NCI-H1092 treated with DMSO at 0.1 percent for 48 hours (cell line): ENCODE measurements around the gene SPATA6L.

Source experiments
- DNase-seq: peaks from one replicate; lab custom pipeline; 2025; lab: John Stamatoyannopoulos, UW

The SPATA6L gene

DNA sequence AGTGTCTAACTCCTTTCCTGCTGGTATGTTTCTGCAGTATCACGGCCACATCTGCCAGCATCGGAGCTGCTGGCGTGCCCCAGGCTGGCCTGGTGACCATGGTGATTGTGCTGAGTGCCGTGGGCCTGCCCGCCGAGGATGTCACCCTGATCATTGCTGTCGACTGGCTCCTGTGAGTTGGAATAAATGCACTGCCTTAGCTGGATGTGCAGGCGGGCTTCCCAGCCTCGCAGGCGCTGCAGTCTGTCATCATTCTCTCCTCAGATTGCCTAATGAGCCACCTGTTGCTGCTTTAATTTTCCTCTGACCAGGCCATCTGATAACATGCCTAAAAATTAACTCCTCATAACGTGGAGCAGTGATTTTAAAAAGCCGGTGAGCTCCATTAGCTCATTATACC is 83.3 kb downstream of the SPATA6L start:
- no peak for DNase-seq

- DNase-seq: no peak
Measured at GRCh38 chr9:4581861-4582565, 84.3 kb downstream of the SPATA6L start.

GRCh38 chr9:4581035-4581760 is 85.1 kb downstream of the SPATA6L start:
- DNase-seq: no peak

DNA sequence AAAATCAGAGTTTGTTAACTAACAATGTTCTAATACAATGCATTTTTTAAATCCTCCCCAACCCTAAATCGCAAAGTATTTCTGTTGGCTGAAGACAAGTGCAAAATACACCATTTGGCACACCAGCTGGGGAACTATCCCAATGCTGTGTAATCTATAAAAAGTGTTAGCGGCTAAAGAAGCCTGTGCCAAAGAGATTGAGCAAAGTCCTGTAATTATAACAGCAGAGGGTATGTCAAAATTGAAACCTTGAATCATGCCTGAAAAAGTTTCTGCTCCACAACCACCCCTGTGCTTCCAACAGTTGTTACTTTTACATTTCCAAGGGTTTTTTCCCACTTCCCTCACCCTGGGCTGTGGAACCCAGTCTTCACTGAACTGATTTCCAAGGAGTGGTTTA is 87.3 kb downstream of the SPATA6L start:
- no peak for DNase-seq

DNA sequence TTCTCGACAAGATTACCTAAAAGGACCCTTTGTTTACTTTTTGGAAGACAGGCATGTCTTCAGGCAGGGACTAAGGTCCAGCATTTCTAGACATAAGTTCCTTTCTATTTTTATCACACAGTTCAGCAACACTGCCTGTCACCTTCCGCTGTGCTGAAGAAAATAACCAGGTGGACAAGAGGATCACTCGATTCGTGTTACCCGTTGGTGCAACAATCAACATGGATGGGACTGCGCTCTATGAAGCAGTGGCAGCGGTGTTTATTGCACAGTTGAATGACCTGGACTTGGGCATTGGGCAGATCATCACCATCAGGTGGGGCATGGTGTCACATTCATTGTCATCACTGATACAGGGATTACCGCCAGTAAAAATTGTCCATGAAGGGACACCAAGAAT is 89.8 kb downstream of the SPATA6L start:
- no peak for DNase-seq

GRCh38 chr9:4575997-4576396 is 90.3 kb downstream of the SPATA6L start:
- no peak for DNase-seq

GRCh38 chr9:4574657-4575243 is 91.5 kb downstream of the SPATA6L start:
- DNase-seq: no peak

DNA sequence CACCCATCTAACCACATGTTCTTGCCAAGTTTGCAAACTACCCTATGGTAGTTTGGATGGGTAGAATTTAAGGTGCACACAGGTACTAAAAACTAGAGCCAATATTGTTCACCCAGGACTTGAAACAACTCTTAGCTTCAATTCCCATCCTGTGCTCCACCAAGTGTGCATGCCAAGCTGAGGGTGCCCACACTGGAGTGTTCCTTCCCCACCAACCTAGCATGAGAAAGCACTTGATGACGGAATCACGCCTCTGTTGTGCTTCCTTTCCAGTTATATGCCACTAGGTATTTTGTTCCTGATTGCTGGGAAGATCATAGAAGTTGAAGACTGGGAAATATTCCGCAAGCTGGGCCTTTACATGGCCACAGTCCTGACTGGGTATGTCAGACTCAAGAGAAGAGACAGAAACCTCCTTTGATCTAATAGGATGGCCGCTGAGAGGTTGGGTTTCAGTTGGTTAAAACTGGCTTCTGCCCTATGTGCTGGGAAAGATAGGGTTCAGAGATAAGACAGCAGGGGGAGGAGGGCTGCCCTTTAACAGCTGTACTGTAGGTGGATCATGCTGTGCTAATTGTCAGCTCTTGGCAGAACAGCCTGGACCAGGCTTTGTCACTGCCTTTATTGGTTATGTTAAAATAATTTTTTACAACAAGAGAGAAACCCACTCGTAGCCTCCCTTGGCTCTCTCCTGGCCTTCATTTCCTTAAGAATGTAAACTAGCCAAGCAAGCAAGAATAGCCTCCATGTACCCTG is 92.5 kb downstream of the SPATA6L start:
- DNase-seq: peak; percentile 85

DNA sequence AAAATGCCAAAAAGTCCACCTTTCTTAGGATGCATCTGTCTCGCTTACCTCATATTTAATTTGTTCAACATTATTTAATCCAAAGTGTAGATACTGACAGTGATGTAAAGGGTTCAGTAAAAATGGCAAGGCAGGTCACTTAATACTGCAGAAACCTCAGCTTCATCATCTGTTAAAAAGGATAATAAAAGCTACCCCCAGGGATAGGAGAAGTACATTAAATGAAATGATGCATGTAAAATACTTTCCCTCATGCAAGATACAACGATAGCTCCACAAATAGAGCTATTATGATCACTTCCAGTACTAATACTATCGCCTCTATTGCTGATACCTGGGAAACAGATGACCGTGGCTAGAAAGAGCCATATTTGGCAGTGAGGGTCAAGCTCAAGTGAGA is 93.1 kb downstream of the SPATA6L start:
- no peak for DNase-seq

DNA sequence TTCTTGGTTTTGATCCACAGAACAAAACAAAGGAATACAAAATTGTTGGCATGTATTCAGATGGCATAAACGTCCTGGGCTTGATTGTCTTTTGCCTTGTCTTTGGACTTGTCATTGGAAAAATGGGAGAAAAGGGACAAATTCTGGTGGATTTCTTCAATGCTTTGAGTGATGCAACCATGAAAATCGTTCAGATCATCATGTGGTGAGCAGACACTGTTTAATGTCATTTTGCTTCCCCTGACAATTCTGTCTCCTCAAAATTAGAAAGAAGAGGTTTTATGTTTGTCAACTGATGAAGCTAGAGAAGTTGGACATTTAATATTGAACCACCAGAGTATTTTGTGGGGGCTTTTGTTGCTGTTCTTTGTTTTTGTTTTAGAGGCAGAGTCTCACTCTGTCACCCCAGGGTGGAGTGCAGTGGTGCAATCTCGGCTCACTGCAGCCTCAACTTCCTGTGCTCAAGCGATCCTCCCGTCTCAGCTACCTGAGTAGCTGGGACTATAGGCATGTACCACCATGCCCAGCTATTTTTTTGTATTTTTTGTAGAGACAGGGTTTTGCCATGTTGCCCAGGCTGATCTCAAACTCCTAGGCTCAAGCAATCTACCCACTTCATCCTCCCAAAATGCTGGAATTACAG is 94.0 kb downstream of the SPATA6L start:
- DNase-seq: no peak

DNA sequence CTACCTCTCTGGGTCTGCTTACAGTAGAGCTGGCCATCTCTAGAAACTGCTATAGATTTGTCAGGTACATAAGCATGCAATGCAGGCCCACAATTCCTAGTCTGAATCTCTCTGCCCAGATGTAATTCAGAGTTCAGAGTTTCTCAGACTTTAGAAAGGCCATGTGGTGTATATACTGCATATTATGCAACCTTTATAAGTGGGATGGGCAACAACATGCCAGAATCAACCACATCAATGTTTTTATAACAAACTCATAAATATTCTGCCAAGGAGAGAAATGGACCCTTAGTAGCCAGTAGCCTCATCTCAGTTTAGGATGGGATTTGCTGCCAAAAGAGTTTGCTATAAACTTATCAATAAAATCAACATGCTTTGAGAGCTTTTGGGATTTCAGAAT is 97.2 kb downstream of the SPATA6L start:
- DNase-seq: no peak

DNA sequence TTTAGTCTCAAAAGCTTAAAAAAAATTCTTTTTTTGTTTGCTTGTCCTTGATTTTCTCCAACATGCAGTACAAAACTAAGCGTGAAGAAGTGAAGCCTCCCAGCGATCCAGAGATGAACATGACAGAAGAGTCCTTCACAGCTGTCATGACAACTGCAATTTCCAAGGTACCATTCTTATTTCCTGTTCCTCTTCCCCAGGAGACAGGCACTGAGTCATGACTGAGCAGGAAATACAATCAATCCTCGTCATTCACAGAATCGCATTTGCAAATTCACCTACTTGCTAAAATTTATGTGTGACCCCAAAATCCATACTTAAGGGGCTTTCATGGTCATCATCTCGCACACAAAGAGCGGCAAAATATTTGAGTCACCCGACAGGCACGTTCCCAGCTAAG is 98.7 kb downstream of the SPATA6L start:
- DNase-seq: no peak

DNA sequence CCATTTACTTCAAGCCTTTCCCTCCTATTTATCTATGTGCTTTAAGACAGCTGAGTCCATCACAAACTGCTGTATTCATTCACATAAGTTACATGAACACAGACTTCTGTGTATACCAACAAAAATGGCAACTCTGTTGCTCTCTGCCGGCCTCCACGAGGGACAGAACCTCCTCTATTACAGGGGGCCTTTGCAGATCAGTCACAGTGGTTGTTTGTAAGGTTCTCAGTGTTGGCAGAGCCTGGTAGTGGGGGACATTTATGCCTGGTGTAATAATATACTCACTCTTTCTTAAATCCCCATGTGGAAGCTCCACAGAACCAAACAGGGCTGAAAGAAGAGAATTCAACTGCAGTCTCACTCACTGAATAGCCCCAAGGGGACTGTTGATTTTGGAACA is 99.5 kb downstream of the SPATA6L start:
- no peak for DNase-seq

- no peak for DNase-seq
Measured at GRCh38 chr9:4563105-4563504, 103.2 kb downstream of the SPATA6L start.

DNA sequence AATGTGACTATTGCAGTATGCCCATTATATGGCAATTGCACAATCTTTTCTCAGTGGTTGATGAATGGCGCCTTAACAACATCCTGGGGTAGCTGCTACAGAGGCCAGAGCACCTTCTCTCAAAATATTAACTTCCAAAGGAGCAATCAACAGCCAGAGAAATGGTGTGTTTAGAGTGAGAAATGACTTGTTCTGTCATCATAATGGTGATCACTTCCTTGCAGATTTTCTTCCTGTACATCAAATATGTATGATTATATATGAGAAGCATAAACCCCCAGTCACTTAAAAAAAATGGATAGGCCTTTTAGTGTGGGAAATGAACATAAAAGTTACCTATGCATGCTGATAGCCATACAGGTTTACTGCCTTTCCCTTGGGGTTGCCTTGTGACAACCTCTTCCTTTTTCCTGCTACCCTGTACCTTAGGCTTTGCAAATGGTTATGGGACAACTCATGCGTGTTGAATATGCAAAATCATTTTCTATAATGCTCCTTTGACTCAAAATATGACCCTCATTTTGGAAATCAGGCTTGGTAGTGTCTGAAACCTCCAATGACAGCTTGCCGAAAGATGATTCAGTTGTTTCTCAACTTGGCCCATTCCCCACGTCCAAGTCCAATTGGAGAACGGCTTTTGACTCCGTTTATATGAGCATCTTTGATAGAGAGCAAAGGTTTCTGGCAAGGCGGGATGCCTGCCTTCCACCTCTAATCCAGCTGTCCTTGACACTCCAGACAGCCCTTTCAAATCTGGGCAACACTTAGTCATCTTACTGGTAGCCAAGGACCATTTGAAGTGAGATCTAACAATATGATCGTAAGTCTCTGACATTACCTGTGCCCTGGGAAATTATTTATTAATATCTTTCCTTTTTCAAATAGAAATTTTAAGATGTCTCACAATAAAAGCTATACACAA is 106.8 kb downstream of the SPATA6L start:
- DNase-seq: no peak

GRCh38 chr9:4558371-4558998 is 107.8 kb downstream of the SPATA6L start:
- no peak for DNase-seq

GRCh38 chr9:4555236-4555635 is 111.0 kb downstream of the SPATA6L start:
- no peak for DNase-seq

- no peak for DNase-seq
Measured at GRCh38 chr9:4553951-4554381, 112.3 kb downstream of the SPATA6L start.

- DNase-seq: peak; percentile 70
Measured at GRCh38 chr9:4550777-4551484, 115.3 kb downstream of the SPATA6L start.

GRCh38 chr9:4549751-4550295 is 116.5 kb downstream of the SPATA6L start:
- DNase-seq: no peak
